ENCODE results near the gene NOX3.

- TF ChIP-seq CTCF (conservative IDR thresholded peaks at IDR 0.05 in 1 of 2, IDR thresholded peaks at IDR 0.05 in 1 of 2; ENCODE audit: extremely low read depth in 1 of 2, insufficient read depth in 1 of 2, low read depth in 1 of 2, low read length in 2 of 2) (no peak), EZH2 (IDR thresholded peaks at IDR 0.05; ENCODE audit: borderline replicate concordance, low read length) (no peak)
Observed at GRCh38 chr6:155485756-155486155, 30.1 kb upstream of the NOX3 start.
